Karpas-422 (cell line): ENCODE results near the gene ZBTB3. TPM values are rescaled to one million over a fixed set of nuclear protein-coding genes. Genes with fewer than 3 reads are reported as not detected.
"Not testable (repeated sequence)": the region's sequence is repeated elsewhere in the genome, so short reads cannot be mapped to it uniquely, and the experiment has no call there.

ENCODE experiments used
- DNase-seq: peaks from one replicate; pipeline ENCODE4 v3.0.0-alpha.2; 2015
- H2AFZ ChIP-seq: fragments of 200-600 bp; sonication (generic); 2 replicates; pipeline ENCODE4 v1.6.1; 2014; ENCODE audit warnings: antibody characterized with exemption, low read length, mixed read lengths
- H3K27ac ChIP-seq: fragments of 200-600 bp; sonication (generic); 2 replicates; pipeline ENCODE4 v1.5.1; 2014; ENCODE audit warnings: mild to moderate bottlenecking, low read length, moderate library complexity
- H3K27me3 ChIP-seq: fragments of 200-600 bp; sonication (generic); 2 replicates; pipeline ENCODE4 v1.6.1; 2014; ENCODE audit warnings: low read length, mixed read lengths
- H3K36me3 ChIP-seq: fragments of 200-600 bp; sonication (generic); 2 replicates; pipeline ENCODE4 v1.6.1; 2014; ENCODE audit warnings: low read length, mixed read lengths; ENCODE audit not compliant: insufficient read depth
- H3K4me1 ChIP-seq: fragments of 200-600 bp; sonication (generic); 2 replicates; pipeline ENCODE4 v1.6.1; 2014; ENCODE audit warnings: mild to moderate bottlenecking, low read length, mixed read lengths
- H3K4me2 ChIP-seq: fragments of 200-600 bp; sonication (generic); 2 replicates; pipeline ENCODE4 v1.6.1; 2014; ENCODE audit warnings: low read length, low read depth, mild to moderate bottlenecking; ENCODE audit not compliant: poor library complexity, severe bottlenecking
- H3K4me3 ChIP-seq: fragments of 200-600 bp; sonication (generic); 2 replicates; pipeline ENCODE4 v1.5.1; 2014; ENCODE audit warnings: mild to moderate bottlenecking, antibody characterized with exemption, low read length, mixed read lengths
- H3K79me2 ChIP-seq: fragments of 200-600 bp; sonication (generic); 2 replicates; pipeline ENCODE4 v1.6.1; 2014; ENCODE audit warnings: mild to moderate bottlenecking, low read length, mixed read lengths
- H3K9ac ChIP-seq: fragments of 200-600 bp; sonication (generic); 2 replicates; pipeline ENCODE4 v1.6.0; 2014; ENCODE audit warnings: low read length
- H3K9me2 ChIP-seq: fragments of 200-600 bp; sonication (generic), shearing (Covaris generic); replicated peaks from 2 replicates; pipeline ENCODE4 v1.6.0; 2014; ENCODE audit warnings: mild to moderate bottlenecking, low read length, moderate library complexity; ENCODE audit not compliant: insufficient read depth
- H3K9me3 ChIP-seq: fragments of 300-700, 200-600 bp; sonication (generic); 2 replicates; pipeline ENCODE4 v1.6.1; 2014; ENCODE audit warnings: low read length, mixed read lengths
- H4K20me1 ChIP-seq: fragments of 200-600 bp; sonication (generic); 2 replicates; pipeline ENCODE4 v1.6.1; 2014; ENCODE audit warnings: mild to moderate bottlenecking, antibody characterized with exemption, low read length, low read depth; ENCODE audit not compliant: insufficient read depth
- total RNA-seq: library from RNA; depleted of rRNA; stranded (reverse); fragments of >200 nt; shearing (Covaris generic); gene quantifications from 2 replicates; pipeline ENCODE4 v1.2.3, GENCODE V29; 2014; ENCODE audit warnings: low replicate concordance

The ZBTB3 gene
- total RNA-seq, 1 experiment from 2014 or later: 5.3 TPM

GRCh38 chr11:62708392-62708791, 45.6 kb downstream of the ZBTB3 start:
- Histone ChIP-seq H3K9me3 (no peaks in the 10 kb centered on the region), H2AFZ (no peak overlapping the region), H3K4me3 (peak overlapping the region; percentile 72), H4K20me1 (no peaks in the 10 kb centered on the region), H3K4me2 (peak overlapping the region; percentile 86), H3K9ac (peak overlapping the region; percentile 75), H3K36me3 (peaks cover 30% of the 10 kb centered on the region), H3K27me3 (no peaks in the 10 kb centered on the region), H3K4me1 (peaks cover 38% of the 10 kb centered on the region), H3K27ac (peak overlapping the region; percentile 70; the same call in 1 of the 2 replicates), H3K9me2 (no peaks in the 10 kb centered on the region), H3K79me2 (peaks cover 15% of the 10 kb centered on the region)
- peak; percentile 42 for DNase-seq

- Histone ChIP-seq H3K9me2 (no peaks in the 10 kb centered on the region), H3K9ac (peak within 1 kb of the TSS; percentile 75), H3K9me3 (no peaks in the 10 kb centered on the region), H2AFZ (no peak within 1 kb of the TSS), H3K36me3 (peaks cover 20% of the 10 kb centered on the region), H3K27ac (peak within 1 kb of the TSS; percentile 70; the same call in 1 of the 2 replicates), H3K4me1 (peaks cover 38% of the 10 kb centered on the region), H4K20me1 (no peaks in the 10 kb centered on the region), H3K4me3 (peak within 1 kb of the TSS; percentile 88; the same call in 1 of the 2 replicates), H3K27me3 (no peaks in the 10 kb centered on the region), H3K79me2 (peaks cover 15% of the 10 kb centered on the region), H3K4me2 (peak within 1 kb of the TSS; percentile 94)
- DNase-seq: peak; percentile 60
Measured at GRCh38 chr11:62707277-62707861, 46.6 kb downstream of the ZBTB3 start, which contains the start of the genes BSCL2 and GNG3. Gene BSCL2 (minus strand): TSS chr11:62707424. CDS start chr11:62707195, 229 bp downstream. Gene GNG3 (plus strand): TSS chr11:62707676. CDS start chr11:62708296, 620 bp downstream.

- DNase-seq: peak; percentile 41
- H3K4me2 ChIP-seq: peak overlapping the region; percentile 94
- H3K36me3 ChIP-seq: peaks cover 18% of the 10 kb centered on the region; the same call in 1 of the 2 replicates
- H4K20me1 ChIP-seq: no peaks in the 10 kb centered on the region
- H3K27me3 ChIP-seq: no peaks in the 10 kb centered on the region
- peaks cover 15% of the 10 kb centered on the region for H3K79me2 ChIP-seq
- H3K4me3 ChIP-seq: peak overlapping the region; percentile 88; the same call in 1 of the 2 replicates
- H3K27ac ChIP-seq: no peak overlapping the region
- no peak overlapping the region for H2AFZ ChIP-seq
- H3K9me2 ChIP-seq: no peaks in the 10 kb centered on the region
- H3K9me3 ChIP-seq: no peaks in the 10 kb centered on the region
- H3K4me1 ChIP-seq: peaks cover 38% of the 10 kb centered on the region
- H3K9ac ChIP-seq: no peak overlapping the region
Measured at GRCh38 chr11:62706850-62707247, 47.1 kb downstream of the ZBTB3 start.

- H2AFZ ChIP-seq: no peak overlapping the region
- peaks cover 20% of the 10 kb centered on the region for H3K36me3 ChIP-seq
Measured at GRCh38 chr11:62705880-62706849, 47.8 kb downstream of the ZBTB3 start.

GRCh38 chr11:62705413-62705812, 48.5 kb downstream of the ZBTB3 start:
- Histone ChIP-seq H3K9ac (peak overlapping the region; percentile 78), H3K4me3 (peak overlapping the region; percentile 88), H3K79me2 (peaks cover 15% of the 10 kb centered on the region), H3K9me3 (no peaks in the 10 kb centered on the region), H3K27me3 (no peaks in the 10 kb centered on the region), H3K9me2 (no peaks in the 10 kb centered on the region), H4K20me1 (no peaks in the 10 kb centered on the region), H3K36me3 (peaks cover 24% of the 10 kb centered on the region), H3K4me1 (peaks cover 38% of the 10 kb centered on the region), H2AFZ (no peak overlapping the region), H3K27ac (peak overlapping the region; percentile 57; the same call in 1 of the 2 replicates), H3K4me2 (peak overlapping the region; percentile 94)
- DNase-seq: peak; percentile 40

More at GRCh38 chr11:62705880-62706849, 47.8 kb downstream of the ZBTB3 start:
- Histone ChIP-seq H4K20me1 (no peaks in the 10 kb centered on the region), H3K27ac (peak overlapping the region; percentile 57), H3K79me2 (peaks cover 15% of the 10 kb centered on the region), H3K4me2 (peak overlapping the region; percentile 94), H3K9me3 (no peaks in the 10 kb centered on the region), H3K27me3 (no peaks in the 10 kb centered on the region), H3K9me2 (no peaks in the 10 kb centered on the region), H3K4me1 (peaks cover 38% of the 10 kb centered on the region), H3K9ac (peak overlapping the region; percentile 78), H3K4me3 (peak overlapping the region; percentile 88)
- DNase-seq: peak; percentile 97

- not testable (repeated sequence) for H3K27ac ChIP-seq, H3K9me3 ChIP-seq, H3K9me2 ChIP-seq, H2AFZ ChIP-seq, H3K27me3 ChIP-seq, H3K9ac ChIP-seq, H3K4me3 ChIP-seq, H4K20me1 ChIP-seq, H3K4me2 ChIP-seq
- peak; percentile 31 for DNase-seq
- H3K36me3 ChIP-seq: peaks cover 24% of the 10 kb centered on the region
- H3K4me1 ChIP-seq: peaks cover 30% of the 10 kb centered on the region
- H3K79me2 ChIP-seq: peaks cover 15% of the 10 kb centered on the region
Measured at GRCh38 chr11:62703921-62704320, 50.0 kb downstream of the ZBTB3 start.

- Histone ChIP-seq H3K9me2 (no peaks in the 10 kb centered on the region), H3K27me3 (no peaks in the 10 kb centered on the region), H3K4me1 (peaks cover 16% of the 10 kb centered on the region), H3K79me2 (peaks cover 15% of the 10 kb centered on the region), H4K20me1 (no peaks in the 10 kb centered on the region), H3K4me2 (no peak overlapping the region), H2AFZ (no peak overlapping the region), H3K9me3 (no peaks in the 10 kb centered on the region), H3K4me3 (no peak overlapping the region), H3K36me3 (peaks cover 18% of the 10 kb centered on the region), H3K9ac (no peak overlapping the region), H3K27ac (no peak overlapping the region)
- no peak for DNase-seq
Measured at GRCh38 chr11:62702246-62702645, 51.7 kb downstream of the ZBTB3 start.
